Stimulated activated CD4-positive, alpha-beta T cell treated with anti-CD3 and anti-CD28 coated beads, Interleukin-1b, Interleukin-23, amount 100 ng/mL, for 24 hours (primary cell): ENCODE data around the gene DNPH1.

ENCODE experiments used
- DNase-seq, 4 experiments: peaks; one replicate each; pipeline ENCODE4 v3.0.0-alpha.2; 2020; ENCODE audit warnings: low read depth in 4 of 4, low spot score in 1 of 4

Gene DNPH1, protein sequence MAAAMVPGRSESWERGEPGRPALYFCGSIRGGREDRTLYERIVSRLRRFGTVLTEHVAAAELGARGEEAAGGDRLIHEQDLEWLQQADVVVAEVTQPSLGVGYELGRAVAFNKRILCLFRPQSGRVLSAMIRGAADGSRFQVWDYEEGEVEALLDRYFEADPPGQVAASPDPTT

DNA sequence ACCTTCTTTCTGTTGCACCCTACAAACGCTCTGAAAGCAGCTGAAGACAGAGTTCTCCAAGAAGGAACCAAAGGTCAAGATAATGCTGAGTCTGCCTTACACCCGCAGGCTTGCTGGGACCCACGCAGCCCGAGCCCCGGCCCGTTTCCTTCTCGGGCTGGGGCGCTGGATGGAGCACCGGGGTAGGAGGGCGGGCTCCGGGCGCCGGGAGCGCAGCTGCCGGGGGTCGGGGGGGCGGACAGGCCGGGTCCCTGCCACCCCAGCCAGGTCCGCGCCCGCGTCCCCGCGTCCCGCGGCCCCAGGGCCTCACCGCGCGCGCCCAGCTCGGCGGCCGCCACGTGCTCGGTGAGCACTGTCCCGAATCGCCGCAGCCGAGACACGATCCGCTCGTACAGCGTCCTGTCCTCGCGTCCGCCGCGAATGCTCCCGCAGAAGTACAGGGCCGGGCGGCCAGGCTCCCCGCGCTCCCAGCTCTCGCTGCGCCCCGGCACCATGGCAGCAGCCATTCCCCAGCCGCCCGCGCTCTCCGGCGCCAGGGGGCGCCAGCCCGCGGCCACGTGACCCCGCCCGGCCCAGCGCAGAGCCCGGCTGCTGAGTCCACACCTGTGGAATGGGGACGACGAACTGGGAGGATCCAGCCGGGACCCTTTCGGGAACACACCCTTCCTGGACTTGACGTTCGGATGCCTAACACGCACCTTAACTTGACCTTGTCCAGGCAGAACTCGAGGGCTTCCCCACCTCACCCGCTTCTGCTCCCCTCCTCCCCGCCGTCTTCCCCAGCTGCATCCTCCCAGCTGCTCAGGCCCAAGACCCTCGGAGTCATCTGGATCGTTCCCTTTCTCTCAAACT, at the start of gene DNPH1:
Gene DNPH1, minus strand, starts transcription at position 531 of the 852 bp plus-strand sequence. Its CDS starts 25 bp downstream, at position 506.
- DNase-seq: peak; percentile 45 to 72 (median 70)

DNA sequence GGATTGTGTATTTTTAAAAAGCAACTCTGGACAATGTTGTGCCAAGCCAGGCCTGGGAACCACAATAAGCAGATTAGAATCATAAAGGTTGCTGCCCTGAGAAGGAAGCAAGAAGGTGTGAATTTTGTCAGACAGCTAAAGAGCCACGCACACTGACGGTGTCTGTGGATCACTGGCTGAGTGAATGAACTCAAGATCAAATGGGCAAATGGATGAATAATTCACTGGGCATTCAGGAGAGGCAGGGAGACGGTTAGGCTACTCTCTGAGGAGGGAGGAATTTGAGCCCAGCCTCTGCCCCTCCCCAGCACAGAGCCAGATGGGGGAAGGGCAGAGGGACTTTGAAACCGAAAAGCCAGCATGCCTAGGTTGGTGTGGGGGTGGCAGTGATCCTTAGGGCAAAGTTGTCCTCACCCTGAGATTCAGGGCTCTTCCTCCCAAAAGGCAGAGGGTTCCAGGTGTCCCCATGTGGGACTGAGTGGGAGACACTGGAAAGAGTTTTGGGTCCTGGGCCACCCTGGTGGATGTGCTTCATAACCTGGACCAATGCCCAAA, 49.3 kb upstream of the DNPH1 start:
- DNase-seq: no peak

DNA sequence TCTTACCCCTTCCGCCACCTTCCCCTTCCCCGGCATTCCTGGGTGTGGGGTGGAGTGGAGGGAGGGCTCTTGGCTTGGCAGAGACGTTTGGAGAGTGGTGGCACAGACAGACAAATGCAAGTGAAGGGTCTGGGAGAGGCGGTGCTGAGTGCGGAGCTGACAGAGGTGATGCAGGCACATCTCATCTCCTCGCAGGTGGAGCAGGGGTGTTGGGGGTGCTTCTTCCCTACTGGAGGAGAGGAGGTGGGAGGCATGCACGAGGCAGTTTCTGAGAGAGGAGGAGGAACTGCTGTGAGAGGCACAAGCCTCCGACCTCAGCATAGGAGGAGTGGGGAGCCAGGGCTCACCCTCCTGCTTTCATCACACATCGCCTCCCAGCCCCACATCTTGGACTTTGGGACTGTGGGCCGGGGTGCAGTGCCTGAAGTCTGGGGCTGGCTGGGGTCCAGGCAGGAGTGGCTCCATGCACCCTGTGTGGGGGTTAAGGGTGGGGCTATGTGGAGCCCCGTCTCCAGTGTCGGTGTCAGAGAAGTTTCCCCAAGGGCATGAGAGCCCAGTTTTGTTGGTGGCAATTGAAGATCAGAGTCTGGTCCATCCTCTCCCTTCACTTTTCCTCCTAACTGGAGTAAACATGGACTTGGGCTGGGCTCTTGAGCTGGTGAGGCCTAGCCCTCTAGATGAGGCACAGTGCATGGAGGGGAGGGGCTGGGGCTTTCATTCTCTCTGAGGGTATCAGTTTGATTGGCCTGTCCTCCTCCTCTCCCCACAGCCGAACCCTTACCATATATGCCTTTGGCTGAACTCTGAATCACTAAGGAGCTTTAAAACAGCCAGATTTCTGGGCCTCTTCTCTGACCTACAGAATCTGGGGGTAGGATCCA, 48.6 kb upstream of the DNPH1 start:
- no peak for DNase-seq

DNA sequence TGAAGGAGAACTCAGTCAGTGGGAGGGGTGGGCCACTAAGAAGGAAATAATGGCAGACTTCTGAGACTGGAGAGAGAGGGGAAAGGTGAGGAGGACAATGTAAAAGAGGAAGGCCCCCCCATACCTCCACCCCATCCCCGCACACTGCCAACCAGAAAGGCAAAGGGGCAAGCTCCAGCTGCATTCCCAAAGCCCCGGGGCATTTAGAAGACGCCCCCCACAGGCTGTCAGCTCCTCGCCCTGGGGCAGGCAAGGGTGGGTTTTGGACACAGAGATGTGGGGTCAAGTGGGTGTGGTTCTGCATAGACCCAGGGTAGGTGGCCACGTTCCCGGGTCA, 48.0 kb upstream of the DNPH1 start:
- no peak for DNase-seq

DNA sequence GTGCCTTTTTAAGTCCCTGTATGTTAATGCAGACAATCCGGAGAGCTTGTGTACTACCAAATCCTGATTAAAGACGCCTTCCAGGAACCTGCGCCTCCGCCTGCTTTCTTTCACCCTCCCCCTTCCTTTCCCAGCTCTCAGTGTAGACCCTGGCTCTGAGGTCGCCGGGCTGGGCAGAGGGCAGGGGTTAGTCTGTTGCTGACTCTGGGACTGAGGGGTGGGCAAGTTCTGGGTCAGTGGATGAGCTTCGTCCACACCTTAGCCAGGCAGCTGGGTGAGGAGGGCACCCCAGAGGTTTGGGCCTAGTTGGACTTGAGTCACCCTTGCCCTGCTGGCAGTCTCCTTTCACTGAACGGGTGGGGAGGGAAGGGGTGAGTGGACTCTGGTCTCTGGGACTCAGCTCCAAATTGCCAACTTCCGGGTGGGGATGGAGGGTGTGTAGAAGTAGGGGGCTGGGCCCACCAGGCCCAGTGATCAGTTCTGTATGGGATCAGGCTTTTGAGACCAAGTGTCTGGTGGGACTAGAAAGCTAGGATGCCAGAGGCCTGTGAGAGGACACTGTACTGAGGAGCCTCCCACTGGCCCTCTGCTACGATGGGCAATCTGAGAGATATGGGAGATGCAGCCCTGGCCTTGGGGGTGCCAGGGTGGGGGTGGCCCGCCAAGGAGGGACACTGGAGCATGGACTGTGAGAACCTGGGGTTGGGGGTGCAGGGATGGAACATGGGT, 47.5 kb upstream of the DNPH1 start:
- DNase-seq: no peak

DNA sequence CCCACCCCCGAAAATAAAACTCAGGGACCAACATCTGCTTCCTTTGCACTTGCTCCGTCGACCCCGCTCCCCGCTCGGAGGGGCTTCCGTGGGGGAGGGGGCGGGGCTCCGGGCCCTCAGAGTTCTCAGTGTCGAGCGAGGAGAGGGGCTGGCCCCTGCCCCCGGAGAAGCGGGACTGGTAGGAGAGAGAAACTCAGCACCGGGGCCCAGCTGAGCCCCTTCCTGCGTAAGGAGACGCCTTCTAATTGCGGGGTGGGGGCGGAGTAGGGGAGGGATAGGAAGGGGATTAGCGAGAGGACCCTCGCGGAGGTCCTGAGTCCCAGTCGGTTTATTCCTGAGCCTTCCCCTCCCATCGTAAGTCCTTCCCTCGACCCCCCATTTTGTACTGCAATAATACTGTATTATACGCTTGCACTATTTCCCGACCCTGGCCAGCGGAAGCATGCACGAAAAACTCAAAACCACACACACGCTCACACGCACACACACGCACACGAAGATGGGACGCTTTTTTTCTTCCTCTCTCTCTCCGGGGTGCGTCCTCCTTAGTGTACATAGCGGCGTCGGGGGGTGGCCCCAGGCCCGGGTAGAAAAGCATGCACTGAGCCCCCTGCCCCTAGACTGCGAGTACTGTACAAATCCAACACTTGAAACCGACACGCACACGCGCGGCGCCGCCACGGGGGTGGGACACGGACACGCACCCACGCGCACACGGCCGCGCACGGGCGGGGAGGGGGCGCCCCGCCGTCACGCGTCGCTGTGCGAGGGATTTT, 46.7 kb upstream of the DNPH1 start:
- DNase-seq: no peak

DNA sequence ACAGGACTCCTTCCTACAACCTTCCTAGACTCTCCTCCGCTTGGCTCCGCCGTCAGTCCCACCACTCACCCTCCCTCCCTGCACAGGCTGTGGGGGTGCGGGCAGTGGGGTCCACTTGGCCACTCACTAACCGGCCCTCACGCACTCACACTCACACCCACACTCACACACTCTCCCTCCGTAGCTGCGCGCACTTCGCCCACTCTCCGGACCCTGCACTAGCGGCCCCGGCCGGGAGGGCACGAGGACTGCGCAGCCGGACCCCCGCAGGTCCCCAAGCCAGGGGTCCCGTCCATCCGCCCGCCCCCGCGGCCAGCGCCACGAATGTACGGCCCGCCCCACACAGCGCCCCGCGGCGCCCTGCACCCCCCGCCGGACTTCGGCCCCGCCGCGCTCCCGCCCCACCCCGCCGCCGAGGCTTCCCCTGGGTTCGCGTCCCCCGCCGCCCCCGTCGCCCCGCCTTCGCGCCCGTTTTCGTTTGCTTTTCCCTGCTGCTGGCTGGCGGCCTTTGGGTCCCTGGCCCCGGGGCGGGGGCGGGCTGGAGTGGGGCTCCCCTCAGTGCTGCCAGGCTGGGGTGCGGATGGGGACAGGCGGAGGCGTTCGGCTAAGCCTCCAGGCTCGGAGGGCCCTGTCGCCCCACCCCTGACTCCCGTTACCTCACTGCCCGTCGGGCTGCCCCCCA, 45.8 kb upstream of the DNPH1 start:
- DNase-seq: no peak

DNA sequence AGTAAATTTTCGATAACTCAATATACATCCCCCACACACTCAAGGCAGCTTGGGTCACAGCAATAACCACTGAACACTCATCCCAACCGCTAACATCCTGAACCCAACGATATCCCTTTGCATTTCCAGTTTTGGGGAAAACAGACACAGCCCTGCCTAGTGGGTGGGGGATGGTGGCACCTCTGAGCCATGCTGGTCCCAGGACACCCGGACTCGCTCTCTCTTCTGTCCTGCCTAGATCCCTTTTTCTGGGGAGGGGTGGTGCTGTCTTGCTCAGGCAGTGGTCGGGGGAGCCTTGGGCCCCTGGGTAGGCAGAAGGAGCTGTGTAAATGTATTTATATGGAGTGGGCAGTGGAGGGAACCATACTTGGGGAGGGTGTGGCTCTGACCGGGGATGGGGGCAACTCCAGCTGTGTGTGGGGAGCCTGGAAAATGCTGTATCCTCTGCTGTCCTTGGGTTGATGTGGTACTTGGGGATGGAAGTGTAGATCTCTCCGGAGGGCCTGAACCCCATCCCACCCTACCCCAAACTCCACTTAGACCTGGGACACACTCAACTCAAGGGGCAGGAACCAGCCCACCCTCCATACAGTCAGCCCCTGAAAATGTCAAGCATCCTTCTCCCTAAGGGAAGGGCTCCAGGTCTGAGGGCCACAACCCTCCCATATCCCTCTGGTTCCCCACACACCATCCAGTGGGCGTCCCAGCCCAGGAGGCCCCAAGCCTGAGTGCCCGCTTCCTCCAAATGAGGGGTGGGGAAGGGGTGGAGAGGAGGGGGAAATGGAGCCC, 45.0 kb upstream of the DNPH1 start:
- no peak for DNase-seq

DNA sequence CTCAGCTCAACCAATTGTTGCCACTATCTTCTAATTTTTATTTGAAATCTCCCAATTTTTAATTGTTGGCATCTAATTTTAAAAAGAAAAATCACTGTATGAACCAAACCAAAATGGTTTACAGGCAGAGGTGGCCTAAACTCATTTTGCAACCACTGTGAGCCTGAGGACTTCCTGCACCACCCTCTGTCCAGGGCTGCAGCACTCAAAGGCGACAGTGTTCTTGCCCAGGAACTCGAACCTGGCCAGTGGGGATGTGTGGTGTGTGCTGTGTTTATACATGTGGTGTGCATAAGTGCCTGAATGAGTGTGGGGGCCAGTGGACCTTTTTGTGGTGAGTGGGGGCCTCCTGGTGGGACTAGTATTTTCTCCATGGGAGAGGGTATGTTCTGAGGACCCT, 44.4 kb upstream of the DNPH1 start:
- DNase-seq: no peak

DNA sequence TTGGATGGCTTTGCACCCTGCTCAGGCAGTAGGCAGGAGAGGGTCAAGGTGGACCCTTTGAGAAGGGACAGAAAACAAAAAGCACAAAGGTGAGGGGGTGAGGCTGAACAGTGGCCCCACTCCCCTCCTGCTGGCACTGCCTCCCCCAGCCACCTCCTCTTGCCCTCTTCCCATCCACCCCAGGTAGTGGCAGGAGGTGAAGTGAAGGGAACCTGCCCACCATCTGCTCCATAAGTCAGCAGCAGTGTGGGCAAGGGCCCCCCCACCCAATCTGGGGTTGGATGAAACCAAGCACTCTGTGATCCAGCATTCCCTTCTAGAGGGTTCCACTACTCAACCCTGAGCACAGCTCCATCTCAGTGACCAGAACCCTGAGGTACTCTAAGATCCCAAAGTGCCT, 42.7 kb upstream of the DNPH1 start:
- DNase-seq: no peak

DNA sequence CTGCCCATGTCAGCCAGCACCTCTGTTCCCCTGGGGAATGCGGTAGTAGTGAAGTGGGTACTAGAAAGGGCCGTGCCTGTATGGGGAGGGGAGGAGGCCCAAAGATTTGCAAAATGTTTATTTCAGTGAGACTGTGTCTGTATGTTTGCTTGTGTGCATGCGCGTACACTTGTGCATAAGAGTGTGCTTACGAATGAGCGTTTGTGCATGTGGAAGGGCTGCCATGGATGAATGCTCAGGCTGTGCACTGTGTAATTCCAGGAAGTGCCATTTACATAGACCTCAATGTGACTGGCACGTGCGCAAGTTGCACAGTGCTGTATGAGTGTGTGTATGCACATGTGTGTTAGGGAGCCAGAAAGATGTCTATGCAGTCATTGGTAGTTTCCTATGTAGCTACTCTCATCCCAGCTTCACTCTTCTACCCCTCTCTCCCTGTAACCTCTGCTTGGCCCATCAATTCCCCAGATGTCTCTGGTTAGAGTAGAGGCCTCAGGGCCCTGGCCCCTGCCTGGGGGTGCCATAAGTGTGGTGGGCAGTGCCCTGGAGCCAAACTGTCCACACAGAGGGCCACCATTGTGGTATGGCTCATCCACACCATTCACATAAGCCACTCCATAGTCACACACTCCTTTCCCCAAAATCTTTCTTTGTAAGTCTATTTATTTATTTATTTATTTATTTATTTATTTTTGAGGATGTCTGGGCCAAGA, 42.0 kb upstream of the DNPH1 start:
- no peak for DNase-seq

DNA sequence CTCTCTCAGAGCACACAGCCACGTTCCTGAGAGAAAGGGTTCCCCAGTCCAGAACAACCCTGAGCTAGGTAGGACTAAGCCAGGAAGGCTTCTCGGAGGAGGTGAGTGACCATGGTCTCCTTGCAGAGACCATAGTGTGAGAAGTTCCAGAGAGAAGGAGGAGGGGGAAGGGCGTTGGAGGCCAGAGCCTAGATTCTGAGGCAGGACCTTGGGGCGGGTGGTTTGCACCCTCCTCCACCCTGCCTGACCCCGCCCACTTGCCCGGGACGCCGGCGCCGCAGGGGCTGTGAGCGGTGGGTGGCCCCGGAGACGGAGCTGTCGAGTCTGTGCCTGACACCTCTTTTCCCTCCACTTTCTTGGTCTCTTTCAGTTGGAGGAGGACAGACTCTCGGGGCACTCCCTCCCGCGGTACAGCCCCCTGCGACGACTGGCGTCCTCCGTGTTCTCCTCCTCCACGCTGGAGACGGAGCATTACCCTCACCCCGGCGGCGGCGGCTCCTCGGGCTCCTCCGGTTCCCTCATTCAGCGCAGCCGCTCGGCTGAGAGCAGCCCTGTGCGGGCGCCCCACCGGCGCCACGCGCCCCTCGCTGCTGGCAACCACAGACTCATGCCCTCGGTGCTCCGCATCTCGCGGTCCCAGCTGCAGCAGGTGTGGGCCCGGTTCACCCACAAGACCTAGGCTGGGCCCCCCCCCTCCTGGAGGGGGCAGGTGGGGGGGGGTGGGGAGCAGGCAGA, 40.2 kb upstream of the DNPH1 start:
- DNase-seq: no peak

DNA sequence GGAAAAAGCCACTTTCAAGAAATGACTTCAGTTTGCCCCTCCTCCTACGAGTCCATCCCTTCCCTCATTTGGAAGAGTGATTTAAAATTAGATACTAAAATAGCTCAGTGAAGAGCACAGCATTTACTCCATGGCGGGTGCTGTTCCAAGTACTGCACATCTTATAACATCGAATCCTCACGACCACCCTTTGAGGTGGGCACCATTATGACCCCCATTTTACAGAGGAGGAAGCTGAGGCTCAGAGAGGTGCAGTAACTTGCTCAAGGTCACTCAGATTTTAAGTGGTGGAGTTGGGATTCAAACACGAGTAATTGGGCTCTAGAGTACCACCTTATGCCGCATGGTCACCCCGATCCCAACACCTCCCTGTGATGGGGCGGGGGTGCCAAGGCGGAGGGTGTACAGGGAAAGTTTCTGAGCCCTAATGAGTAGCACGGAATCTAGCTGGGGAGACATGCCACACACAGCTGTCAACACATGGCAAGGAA, 39.5 kb upstream of the DNPH1 start:
- DNase-seq: no peak

DNA sequence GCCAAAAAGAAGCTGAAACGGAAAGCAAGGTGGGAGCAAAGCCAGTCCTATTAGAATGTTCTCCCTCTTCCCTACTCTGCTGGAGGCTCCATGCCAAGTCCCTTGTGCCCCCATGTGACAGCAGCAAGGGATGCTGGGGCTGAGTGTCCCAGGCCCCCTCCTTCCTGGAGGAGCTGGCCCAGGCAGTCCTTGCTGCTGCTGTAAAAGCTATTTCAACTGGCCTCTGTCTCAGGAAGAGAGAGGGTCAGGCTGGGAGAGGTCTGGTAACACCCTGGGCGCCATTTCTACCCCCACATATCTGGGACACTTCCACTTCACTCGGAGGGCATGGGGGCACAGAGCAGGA, 39.0 kb upstream of the DNPH1 start:
- no peak for DNase-seq

DNA sequence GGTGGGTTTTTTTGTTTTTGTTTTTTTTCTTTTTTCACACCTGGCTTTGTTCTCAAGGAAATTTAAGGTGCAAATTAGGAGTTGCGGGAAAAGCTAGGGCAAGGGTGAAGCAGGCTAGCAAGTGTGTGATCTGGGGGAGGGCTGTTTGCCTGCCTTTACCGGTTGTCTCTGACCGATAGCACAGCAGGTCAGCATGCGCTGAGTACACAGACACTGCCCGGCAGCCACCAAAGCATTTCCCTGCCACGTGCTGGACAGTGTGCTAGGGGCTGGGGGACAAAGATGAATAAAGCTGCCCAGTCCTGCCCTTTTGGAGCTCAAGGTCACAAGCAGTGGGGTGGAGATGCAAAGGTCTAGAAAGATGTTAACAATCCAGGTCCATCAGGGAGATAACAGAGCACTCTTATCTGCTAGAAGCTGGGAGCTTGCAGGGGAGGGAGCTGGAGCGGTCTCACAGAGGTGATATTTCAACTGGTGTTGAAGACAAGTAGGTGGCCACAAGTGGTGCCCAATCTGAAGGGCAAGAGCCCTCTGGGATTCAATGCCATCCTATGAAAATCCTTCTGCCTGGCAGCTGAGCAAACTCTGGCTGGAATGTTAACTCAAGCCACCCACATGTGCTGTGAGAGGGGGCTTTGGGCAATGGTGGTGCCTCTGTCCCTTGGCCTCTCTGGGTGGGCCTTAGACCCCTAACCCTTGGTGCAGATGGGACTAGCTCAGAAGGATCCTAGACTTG, 38.5 kb upstream of the DNPH1 start:
- DNase-seq: no peak

DNA sequence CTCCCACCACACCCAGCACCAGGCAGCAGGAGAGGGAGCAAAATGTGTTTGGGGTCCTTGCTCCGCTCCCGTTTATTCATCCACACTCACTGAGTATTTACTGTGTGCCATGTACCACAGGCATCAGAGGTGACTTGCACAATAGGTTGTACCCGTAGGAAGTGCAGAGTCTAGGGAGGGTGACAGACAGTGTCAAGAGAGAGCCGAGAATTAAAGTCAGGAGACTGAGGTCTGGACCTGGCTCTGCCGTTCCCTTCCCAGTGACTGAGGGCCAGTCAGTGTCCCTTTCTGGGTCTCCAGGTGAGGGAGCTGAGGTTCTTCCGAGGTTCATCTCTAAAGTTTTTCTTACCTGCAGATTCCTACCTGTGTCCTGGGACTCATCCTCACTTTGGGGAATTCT, 36.3 kb upstream of the DNPH1 start:
- DNase-seq: no peak
